GM19035 (cell line): ENCODE results near the gene ABI1.

Experiments
- ATAC-seq: cut with Tn5 transposase; IDR thresholded peaks from one replicate; pipeline ENCODE4 v1.9.1; 2021; ENCODE audit not compliant: unreplicated experiment

Gene ABI1

DNA sequence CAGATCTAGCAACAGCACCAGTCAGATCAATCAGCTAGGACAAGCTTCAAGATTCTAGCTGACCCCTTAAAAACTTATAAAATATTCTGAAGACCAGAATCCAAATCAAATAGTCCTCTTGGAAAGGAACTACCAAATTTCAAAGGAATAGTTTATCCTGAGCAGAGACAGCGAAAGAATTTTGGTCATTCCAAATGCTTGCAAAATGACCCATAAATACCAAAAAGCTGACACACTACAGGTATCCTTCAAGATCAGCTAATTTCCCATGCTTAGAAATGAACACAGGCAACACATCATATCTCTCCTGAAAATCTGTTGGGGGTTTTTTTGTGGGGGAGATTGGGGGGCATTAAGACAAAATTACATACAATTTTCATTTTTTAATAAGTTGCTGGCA, 84.5 kb downstream of the ABI1 start:
- no peak for ATAC-seq

DNA sequence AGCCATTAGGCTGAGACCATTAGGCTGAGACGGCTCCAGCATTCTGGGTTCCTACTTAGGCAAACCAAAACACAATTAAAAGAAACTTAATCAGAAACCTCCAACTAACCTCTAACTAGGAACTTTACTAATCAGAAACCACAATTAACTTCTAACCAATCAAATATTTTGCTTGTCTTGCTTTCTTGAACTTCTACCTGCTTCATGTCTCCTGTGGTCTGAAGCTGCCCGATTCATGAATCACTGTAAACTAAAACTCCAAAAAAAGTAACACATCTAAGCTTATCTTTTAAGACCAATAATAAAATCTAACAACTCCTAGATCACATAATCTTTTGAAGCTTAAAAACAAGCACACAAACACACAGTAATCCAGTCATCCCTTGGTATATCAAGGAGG, 87.1 kb downstream of the ABI1 start:
- no peak for ATAC-seq

DNA sequence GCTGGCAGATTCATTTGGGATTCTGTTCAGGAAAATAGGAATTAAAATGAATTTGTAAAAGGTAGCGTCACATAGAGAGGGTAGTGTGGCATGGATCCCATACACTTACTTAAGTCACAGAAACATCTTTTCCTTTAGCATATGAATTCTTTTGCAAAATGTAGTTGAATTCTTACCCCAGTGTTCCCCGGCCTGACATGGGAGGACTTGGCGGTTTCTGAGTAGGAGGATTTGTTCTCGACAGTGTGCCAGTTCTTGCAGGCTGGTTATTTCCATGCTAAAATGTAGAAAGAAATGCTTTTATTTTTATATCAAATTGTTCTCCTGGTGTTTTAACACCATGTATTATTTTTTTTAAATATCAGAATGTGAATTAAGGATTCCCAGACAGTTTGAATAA, 90.7 kb downstream of the ABI1 start:
- ATAC-seq, result no peak

DNA sequence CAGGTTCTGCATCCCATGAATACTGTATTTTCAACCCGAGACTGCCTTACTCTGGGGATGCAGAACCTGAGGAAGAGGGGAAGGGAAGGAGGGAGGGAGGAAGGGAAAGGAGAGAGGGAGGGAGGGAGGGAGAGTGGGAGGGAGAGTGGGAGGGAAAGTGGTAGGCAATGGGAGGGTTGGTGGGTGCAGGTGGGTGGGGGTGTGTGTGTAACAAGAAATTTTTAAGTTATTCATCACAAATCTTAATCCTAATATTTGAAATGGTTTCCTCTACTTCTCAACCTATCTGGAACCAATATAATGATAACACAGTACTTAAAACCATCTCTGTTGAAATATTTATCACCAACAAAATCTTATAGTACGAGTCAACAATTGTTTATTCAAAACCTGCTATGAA, 95.2 kb downstream of the ABI1 start:
- no peak for ATAC-seq

DNA sequence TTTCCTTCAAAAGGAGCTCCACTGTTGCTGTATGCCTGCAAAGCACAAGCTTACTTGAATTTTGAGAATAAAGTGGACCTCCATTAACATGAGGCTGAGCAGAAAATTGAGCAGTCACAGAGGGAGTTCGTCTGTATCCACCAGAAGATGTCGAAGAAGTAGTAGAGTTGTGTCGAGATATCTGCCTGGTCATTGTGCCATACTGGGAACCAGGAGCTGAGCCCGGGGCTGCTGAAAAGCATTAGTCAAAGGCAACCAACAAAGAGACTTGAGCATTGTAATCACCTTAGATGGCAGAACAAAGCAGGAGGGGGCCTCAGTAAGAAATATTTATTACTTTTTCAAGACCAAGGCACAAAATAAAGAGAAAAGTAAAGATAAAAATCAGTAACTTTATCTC, 101.8 kb downstream of the ABI1 start:
- no peak for ATAC-seq

DNA sequence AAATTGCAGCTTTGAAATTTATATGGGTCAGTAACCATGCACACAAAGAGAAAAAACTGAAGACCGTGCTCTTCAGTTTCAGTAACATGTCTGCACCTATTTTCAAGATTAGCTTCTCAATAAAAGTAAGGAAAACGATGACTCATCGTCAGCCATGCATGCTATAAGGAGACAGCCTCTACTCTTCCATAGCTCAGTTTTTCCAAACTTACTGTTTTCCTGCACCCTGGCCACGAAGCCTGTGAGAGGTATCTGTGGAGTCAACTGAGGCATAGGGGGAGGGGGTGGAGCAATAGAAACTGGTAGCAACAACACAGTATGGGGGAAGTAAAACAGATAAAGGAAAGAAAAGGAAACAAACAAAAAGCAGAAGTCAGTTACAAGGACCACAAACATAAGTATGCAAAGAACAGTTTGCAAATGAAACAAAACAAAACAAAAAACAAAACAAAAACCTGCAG, 105.3 kb downstream of the ABI1 start:
- peak; percentile 96 for ATAC-seq

DNA sequence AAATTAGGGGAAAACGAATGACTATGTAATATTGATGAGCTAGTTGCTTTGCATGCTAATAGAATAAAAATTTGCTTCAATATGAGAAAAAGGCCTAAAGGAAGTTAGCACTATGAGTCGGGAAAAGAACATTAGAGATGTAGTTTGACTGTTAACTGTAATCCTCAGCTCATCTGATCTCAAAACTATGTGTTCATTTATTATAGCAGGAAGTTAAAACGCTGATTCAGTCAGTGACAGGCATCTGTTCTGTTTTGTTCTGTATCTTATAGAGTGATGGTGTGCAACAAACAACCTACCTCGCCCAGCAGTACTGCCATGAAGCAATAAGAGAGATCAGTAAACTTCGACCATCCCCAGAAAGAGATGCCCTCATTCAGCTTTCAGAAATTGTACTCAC, 114.7 kb downstream of the ABI1 start:
- ATAC-seq, result no peak

DNA sequence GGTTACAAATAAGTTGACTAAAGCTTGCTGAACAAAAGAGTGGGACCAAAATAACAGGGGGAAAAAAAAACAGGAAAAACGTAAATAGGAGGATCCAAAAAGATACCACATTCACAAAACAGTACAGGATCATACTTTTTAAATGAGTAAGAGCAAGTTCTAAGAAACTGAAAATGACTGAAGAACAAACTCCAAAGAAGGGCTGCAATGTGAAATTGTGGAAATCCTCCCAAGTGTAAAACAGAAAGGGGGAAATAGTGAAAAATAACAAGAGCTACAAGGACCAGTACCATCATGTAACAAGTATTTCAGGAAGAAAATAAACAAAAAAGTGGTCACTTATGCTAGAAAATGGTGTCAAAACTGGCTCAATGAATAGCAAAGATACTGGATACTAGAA, 116.9 kb downstream of the ABI1 start:
- no peak for ATAC-seq

DNA sequence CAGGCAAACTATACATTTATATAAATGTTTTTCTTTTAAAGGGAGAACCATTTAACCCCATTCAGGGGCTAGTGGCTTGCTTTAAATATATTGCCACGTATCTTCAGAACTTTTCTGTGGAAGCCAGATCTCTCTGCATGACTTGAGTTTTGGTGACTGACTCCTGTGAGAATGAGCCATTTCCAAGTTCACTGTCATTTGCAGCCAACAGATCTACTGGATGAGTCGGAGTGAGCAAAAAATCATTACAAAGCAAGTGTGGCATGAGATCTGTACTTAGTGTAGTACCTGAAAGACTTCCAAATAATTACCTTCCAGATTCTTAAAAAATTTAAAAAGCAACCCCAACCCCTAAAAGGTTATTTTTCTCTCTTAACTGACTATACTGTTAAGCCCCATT, 117.7 kb downstream of the ABI1 start:
- no peak for ATAC-seq

DNA sequence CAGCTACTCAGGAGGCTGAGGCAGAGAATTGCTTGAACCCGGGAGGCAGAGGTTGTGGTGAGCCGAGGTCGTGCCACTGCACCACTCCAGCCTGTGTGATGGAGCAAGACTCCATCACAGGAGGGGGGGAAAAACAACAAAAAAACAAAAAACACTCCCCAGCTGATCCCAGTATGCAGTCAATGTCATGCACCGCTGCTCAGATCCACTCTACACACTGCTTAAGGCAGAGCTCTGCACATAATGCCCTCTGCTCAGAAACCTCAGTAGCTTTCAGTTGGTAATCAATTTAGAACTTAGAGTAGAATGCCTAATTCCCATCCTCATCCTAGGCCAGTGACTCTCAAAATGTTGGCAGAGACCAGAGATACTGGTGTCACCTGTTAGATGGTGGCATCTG, 119.4 kb downstream of the ABI1 start:
- ATAC-seq, result no peak

DNA sequence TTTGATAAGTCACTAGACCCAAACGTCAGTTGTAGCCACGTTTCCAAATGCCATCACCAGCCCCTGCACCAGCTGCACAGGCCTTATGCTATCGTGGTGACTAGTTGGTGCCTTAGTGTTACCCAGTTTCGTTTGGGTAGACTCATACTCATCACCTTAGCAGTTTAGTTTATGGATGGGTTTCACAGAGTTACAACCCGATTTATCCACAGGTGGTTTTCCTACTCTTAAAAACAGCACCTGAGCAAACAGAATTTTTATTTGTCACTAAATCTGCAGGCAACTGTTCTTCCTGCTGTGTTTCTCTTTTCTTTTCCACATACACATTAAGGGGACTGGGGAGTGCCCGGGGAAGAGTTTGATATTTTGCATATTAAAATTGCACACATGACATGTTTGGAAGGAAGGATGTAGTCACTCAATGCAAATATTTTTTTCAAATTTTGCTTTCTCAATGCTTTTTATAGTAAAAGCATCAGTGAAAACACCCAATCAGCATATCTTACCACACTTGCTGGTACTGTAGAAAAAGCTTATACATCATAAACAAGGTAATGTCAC, 121.6 kb downstream of the ABI1 start:
- ATAC-seq, result peak; percentile 23

DNA sequence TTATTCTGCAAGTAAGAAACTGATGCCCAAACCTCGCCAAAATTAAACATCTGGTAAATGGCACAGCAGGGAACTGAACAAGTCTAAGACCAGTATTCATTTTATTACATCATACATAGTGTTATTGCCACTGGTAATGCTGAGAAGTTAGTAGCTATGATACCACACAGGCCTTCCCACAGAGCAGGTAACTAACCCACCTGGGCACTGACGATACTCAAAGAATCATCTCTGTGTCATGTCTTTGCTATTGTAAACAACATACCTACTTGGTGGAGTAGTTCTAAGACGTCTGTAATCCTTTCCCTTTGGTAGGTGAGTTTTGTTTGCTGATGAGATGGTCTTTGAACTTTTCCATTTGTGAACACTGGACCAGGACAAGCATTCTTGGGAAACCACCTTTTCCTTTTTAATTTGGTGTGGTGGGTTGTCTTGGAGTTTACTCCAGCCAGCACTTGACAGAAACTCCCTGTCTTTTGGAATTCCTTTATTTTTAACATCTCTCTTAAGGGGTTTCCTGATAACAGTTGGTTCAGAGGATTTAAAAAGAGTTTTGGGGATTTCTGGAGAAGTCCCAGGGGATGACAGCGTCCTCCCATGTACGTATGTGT, 122.4 kb downstream of the ABI1 start:
- no peak for ATAC-seq

DNA sequence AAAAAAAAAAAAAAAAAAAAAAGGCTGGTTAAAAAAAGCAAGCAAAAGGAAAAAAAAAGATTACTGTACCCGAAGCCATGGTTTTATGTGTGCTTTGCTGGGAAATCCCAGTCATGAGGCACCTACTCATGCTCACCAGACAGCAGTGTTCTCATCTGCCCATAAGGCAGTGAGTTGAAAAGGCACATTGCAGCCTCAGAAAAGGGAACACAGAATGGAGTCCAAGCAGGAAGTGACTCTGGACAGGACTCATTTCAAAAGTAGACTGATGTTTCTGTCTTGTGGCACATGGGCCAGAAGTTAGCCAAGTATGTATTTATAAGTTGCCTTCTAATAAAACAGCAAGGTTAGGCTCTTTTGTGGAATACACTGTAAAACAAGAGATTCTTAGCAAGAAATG, 123.0 kb downstream of the ABI1 start:
- peak; percentile 74 for ATAC-seq

DNA sequence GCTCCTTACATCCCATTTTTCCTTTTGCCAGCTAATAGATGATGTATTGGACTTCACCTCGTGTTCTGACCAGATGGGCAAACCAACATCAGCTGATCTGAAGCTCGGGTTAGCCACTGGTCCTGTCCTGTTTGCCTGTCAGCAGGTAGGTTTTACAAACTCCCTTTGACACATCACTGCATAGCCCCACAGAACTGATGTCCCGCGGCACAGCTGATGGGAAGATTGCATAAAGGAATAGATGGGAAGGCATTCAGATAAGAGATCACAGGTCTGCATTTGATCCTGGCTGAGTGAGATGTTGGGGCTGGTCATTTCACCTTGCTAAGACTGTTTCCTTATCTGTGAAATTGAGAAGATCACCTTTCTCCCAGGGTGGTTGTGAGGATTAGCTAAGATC, 125.3 kb downstream of the ABI1 start:
- no peak for ATAC-seq

DNA sequence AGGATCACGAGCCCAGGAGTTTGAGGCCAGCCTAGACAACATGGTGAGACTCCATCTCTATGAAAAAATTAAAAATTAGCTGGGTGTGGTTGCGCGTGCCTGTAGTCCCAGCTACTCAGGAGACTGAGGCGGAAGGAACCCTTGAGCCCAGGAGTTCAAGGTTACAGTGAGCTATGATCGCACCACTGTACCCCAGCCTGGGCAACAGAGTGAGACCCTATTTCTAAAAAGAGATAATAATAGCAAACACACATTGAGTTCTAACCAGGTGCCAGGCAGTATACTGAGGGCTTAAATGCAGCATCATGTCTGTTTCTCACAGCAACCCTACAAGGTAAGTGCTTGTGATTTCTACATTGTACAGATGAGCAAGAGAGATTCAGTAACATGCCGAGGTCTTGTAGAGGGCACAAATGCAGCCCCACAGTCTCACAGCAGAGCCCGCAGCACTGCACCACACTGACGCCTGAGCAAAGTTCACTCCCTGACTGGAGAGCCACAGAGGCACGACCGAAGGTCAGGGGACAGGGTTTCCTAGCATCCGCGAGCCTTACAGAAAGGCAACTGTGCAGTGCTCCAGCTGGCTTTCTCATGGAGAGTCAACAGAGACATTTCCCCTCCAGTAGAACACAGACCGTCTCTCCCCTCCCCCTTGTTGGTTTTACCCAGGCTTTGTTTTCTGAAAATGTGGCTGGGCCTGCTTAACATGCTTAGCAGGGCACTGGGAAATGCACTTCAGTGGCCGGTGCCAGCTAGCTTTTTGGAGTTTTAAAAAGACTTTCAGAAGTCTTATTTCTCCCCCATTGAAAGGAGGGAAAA, 126.8 kb downstream of the ABI1 start:
- ATAC-seq, result no peak

DNA sequence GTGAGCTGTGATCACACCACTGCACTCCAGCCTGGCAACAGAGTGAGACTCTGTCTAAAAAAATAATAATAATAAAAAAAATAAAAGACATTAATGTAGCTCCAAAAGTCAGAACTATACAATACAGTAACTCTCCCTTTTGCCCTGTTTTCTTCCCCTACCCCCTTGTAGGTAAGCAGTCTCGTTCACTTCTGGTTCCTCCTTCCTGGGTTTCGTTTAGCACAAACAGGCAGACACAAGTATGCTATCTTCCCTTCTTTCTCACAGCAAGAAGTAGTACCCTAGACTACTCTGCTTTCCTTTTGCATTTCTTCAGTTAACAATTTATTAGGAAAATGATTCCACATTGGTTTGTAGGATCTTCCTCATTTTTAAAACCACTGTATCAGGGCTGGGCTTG, 130.2 kb downstream of the ABI1 start:
- ATAC-seq, result no peak

DNA sequence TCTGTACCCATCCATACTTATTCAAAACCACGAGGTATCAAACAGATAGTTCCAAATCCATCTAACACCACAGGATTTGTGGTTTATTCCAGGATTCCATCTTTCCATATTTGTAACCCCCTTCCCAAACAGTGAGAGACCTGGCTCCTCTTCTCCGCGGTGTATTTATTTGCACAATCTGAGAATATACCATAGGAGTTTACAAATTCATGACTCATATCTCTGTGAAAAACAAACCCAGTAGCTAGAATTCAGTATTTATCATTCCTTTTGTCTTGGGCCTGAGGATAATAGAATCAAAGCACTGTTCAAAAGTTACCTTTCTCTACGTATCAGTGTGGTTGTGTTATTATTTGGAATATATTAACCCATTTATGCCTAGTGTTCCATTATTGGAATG, 131.4 kb downstream of the ABI1 start:
- no peak for ATAC-seq

DNA sequence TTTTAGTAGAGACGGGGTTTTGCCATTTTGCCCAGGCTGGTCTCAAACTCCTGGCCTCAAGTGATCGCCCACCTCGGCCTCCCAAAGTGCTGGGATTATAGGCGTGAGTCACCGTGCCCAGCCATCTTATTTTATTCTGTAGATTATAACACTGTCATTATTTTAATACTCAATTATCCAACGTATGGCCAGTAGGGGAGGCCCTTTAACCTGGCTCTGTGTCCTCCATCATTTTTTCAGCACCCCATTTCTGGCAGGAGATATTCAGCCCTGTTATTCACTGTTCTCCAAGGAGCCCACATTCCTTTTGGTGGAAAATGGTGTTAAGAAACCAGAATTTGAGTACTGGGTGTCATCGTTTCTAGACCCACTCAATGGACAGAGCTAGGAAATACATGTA, 131.8 kb downstream of the ABI1 start:
- no peak for ATAC-seq

DNA sequence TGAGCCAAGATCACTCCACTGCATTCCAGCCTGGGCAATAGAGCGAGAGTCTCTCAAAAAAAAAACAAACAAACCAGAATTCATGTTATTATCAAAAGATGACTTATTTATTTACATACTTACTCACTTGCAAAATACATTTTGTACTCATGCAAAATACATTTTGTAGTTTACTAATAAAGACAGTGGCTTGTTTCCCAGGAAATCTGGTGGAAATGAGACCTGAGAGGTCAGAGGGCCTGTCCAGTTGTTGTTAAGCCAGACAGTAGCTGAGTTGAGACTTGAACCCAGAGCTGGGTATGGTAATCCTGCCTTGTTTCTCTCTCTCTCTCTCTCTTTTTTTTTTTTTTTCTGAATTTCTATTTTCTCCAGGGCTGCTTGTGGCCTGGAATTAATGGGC, 133.8 kb downstream of the ABI1 start:
- no peak for ATAC-seq

DNA sequence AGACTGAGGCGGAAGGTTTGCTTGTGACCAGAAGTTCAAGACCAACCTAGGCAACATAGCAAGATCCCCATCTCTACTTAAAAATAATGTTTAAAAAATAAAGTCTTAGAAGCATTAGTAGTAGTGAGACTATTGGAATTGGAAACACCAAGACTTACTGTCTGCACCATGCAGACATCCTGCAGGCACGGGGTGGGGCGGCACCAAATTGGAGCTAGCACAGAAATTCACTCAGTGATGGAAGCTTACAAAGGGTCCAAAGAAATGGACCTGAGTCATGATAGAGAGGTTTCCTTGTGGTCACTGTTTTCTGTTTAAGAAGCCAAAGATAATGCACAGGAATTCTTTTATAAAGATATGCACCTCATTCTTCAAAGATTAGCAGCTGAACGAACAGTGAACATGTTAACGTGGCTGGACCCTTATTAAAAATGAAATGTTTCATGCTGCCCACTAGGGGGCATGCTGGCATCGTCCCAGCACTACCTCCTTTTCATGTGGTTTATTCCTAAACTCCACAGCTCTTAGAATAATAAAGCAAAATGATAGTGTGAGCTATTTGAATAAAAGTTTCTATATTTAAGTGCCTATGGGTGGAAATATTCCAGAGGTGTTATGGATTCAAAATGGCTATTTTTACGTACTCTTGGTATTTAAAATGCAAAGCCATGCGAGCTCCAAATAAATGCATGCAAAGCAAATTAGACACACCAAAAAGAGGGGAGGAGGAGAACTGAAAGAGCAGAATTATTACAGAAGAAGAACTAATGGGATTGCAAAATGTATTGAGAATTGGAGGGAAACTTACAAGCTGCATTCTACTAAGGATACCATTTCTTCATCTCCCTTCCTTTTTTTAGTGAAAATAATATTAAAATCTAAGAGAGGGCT, 134.7 kb downstream of the ABI1 start:
- ATAC-seq, result peak; percentile 60

DNA sequence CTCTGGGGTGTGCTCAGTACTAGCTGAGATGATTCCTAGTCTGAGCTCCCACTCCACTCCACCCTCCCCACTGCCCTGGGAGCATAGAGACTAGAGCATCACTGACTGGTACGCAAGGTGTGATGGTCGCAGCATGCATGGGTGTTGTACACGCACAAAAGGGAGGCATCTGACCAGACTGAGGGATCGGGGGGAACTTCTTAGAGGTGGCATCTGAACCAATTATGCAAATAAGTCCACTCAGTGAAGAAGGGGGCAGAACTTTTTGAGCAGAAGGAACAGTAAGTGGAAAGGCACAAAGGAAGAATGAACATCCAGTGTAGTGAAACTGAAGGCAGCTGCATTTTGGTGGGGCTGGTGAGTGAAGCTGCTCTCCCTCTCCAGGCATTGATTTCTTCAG, 137.7 kb downstream of the ABI1 start:
- no peak for ATAC-seq
